ENCODE data around the gene EPHA3. TPM values are rescaled to one million over a fixed set of nuclear protein-coding genes. Genes with fewer than 3 reads are reported as not detected.
"Not testable (repeated sequence)": the region's sequence is repeated elsewhere in the genome, so short reads cannot be mapped to it uniquely, and the experiment has no call there.

The EPHA3 gene
- total RNA-seq, 1 donor from 2014 or later: not detected

- DNase-seq: no peak
Measured at GRCh38 chr3:89289574-89290190, 182.3 kb downstream of the EPHA3 start.

DNA sequence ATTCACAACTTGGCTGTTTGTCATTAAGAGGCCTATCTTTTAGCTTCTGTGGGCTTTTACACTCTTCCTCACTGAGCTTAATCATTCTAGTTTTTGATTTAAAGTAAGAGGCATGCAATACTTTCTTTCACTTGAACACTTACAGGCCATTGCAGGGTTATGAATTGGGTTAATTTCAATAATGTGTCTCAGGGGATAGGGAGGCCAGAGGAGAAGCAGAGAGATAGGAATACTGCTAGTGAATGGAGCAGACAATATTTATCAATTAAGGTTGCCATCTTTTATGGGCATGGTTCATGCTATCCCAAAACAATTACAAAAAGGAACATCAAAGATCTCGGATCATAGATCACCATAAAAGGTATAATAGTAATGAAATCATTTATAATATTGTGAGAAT is 189.8 kb downstream of the EPHA3 start:
- no peak for DNase-seq

DNA sequence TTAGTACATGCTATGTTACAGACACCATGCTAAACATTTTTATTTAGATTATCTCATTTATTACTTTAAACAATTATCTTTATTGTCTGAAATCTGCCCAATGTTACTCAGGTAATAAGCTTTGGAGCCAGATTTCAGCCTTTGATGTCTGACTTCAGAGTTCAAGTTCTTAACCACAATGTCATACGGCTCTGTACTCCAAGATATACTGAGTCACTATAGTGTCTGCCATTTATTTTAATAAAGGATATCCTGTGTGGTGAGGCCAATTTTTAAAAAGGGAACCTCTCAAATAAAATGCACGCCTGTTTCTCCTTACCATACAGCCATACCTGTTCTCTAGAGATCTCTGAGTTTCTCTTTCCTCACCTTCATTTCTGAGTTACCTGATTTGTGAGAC is 193.1 kb downstream of the EPHA3 start:
- DNase-seq: no peak

GRCh38 chr3:89300981-89301380 is 193.6 kb downstream of the EPHA3 start:
- DNase-seq: no peak

GRCh38 chr3:89303701-89304100 is 196.3 kb downstream of the EPHA3 start:
- no peak for DNase-seq

DNA sequence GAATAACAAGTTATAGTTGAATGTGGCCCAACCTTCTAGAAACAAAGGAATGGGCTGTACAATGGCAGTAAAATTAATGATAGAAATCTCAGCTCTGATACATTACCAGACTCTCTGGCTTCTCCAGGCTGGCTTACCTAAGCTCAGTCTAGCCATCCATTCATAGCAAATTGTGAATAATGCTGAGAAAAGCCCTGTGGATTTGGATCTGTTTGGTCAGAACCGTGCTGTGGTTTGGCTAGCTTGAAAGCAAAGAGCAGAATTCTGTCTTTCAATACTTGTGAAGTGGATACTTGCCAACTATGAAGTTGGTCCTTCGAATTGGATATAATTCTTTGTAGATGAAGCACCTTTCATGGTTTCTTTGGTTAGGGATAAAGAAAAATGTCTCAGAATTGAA is 199.1 kb downstream of the EPHA3 start:
- no peak for DNase-seq

GRCh38 chr3:89311581-89311980 is 204.2 kb downstream of the EPHA3 start:
- no peak for DNase-seq

GRCh38 chr3:89312141-89312540 is 204.7 kb downstream of the EPHA3 start:
- DNase-seq: no peak

DNA sequence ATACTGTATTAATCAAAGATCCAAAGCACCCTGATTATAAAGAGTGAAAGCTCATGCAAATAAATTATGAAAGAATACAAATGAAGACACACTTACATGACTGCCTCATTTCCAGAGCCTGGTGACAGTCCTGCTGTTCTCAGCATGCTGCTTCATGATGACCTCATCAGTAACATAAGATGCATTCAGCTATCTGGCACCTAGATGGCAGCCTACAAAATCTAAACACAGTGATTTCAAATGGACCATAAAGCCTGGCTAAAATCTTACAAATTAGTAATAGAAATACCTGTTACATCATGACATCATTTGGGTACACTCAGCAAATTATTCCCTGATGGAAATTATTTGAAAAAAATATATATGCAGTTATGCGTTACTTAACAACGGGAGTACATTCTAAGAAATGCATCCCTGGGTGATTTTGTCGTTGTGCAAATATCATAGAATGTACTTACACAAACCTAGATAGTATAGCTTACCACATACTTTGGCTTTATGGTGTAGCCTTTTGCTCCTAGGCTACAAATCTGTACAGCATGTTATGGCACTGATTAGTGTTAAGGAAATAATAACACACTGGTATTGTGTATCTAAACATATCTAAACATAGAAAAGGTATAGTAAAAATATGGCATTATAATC is 207.2 kb downstream of the EPHA3 start:
- DNase-seq: no peak

GRCh38 chr3:89315750-89316470 is 208.5 kb downstream of the EPHA3 start:
- no peak for DNase-seq

DNA sequence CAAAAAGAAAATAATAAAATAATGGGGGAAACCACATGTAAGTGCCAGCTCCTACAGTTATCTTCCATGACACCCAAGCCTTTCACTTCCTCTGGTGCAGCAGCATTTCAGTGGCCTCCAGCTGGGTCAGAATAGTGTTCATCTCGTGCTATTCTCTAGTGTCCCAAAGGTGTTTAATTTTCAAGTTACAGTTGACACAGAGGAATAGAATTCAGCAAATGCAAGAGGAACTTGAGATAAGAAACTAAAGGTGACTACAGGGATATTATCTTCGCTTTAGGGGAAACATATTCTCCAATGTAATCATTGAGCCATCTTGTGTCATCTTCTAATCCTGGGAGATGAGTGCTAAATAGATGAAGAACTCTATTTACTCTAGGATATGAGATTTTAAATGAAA is 212.8 kb downstream of the EPHA3 start:
- no peak for DNase-seq

DNA sequence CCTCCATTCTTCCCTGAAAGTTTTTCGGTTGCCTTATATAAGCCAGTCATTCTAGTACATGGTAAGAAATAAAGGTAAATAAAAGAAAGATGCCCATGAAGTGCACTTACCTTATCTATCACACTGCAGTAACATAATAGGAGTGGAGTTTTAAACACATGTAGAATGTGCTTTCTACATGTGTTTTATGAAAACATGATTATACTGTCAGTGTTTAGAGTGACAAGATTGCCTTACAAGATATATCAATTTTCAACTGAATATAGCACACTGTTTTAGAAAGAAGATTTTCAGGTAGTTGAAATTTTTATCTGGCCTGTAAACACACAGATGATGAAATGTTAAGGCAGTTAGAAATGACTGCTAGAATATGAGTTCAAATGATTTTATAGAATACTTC is 219.6 kb downstream of the EPHA3 start:
- DNase-seq: no peak

- DNase-seq: no peak
Measured at GRCh38 chr3:89332386-89332785, 225.0 kb downstream of the EPHA3 start.

GRCh38 chr3:89332793-89333192 is 225.4 kb downstream of the EPHA3 start:
- no peak for DNase-seq

GRCh38 chr3:89335693-89336092 is 228.3 kb downstream of the EPHA3 start:
- no peak for DNase-seq

GRCh38 chr3:89340408-89340807 is 233.0 kb downstream of the EPHA3 start:
- DNase-seq: no peak

GRCh38 chr3:89344076-89344475 is 236.7 kb downstream of the EPHA3 start:
- DNase-seq: no peak

DNA sequence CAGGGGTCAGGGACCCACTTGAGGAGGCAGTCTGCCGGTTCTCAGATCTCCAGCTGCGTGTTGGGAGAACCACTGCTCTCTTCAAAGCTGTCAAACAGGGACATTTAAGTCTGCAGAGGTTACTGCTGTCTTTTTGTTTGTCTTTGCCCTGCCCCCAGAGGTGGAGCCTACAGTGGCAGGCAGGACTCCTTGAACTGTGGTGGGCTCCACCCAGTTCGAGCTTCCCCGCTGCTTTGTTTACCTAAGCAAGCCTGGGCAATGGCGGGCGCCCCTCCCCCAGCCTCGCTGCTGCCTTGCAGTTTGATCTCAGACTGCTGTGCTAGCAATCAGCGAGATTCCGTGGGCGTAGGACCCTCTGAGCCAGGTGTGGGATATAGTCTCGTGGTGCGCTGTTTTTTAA is 243.5 kb downstream of the EPHA3 start:
- DNase-seq: not testable (repeated sequence)

DNA sequence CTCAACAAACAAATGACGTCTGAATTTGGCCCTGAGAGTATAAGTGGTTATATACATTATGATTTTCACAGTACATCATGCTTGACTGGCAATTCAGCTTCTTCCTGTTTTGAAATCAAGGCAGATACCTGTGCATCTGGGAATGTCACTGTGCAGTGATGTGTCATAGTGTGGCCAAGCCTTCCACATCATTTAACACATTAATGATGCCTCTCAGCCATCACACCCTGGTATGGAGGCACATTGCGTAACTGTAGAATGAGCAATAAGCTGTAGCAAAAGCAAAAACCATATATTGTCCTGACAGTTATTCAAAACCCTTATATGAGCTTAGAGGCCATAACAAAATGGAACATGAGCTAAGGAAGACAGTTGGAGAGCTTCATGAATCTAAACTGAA is 246.0 kb downstream of the EPHA3 start:
- DNase-seq: no peak

DNA sequence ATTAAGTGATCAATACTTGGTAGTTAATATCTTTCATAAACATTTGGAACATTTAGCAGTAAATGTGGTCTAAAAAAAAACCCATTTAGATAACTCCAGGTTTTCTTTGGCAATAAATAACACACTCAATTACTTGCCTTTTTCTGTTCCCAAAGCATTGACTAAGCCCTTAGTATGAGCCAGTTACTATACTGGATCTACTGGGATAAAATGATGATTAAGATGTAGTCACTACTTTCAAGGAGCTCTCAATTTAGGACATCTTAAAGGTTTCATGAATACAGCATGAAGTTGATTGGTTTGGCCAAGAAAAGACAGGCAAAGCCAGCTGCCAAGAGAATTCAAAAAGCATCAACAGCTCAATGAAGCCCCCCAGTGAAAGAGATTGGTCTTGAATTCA is 250.9 kb downstream of the EPHA3 start:
- DNase-seq: no peak

DNA sequence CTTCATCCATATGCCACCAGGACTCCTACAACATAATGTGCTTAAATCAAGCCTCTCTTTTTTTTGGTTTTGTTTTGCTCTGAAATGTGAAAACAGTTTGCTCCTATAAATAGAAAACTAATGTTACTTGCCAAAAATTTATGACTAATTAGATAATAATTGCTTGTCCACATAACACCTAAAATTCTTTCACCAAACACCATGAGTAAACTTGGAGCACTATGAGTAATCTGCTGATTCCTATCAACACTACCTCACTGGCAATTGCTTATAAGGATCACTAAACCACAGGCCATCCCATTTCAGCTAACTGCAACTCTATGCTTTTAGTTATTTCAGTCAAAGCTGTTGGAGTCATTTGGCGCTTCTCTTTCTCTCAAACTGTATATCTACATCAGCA is 252.7 kb downstream of the EPHA3 start:
- no peak for DNase-seq

- no peak for DNase-seq
Measured at GRCh38 chr3:89362496-89362895, 255.1 kb downstream of the EPHA3 start.

- no peak for DNase-seq
Measured at GRCh38 chr3:89363171-89363570, 255.8 kb downstream of the EPHA3 start.

DNA sequence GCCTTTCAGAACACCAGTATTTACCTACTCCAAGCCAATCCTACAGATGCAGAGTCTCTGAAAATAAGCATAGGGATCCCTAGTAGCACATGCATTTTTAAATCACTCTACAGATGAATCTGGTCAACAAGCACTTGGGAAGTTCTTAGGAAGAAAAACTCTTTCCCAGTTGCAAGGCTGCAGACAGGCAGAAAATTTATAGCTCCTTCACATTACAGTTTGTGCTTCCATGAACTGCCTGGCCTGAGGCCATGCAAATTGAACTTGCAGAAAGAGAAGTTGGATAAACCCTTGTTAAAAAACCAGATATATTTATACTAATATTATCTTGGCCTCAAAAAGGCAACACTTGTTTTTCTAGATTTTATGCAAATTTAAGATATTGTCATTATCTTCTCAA is 256.9 kb downstream of the EPHA3 start:
- DNase-seq: no peak
